SJCRH30 (cell line): Measurements from ENCODE around the gene HMCN2. TPM values are rescaled to one million over a fixed set of nuclear protein-coding genes. Genes with fewer than 3 reads are reported as not detected.

Source experiments
- DNase-seq, 2 experiments: peaks; one replicate each; pipeline ENCODE4 v3.0.0-alpha.2; 2015 to 2020
- H3K27ac ChIP-seq: fragments of 250-450 bp; sonication (Bioruptor Pico); 2 replicates; pipeline ENCODE4 v1.5.1; 2020; ENCODE audit warnings: mild to moderate bottlenecking, moderate library complexity
- H3K27me3 ChIP-seq: fragments of 250-450 bp; sonication (Bioruptor Pico); 2 replicates; pipeline ENCODE4 v1.5.1; 2020; ENCODE audit warnings: mild to moderate bottlenecking, moderate library complexity
- H3K36me3 ChIP-seq: fragments of 250-450 bp; sonication (Bioruptor Pico); 2 replicates; pipeline ENCODE4 v1.5.1; 2020; ENCODE audit warnings: mild to moderate bottlenecking, moderate library complexity
- H3K4me1 ChIP-seq: fragments of 250-450 bp; sonication (Bioruptor Pico); 2 replicates; pipeline ENCODE4 v1.5.1; 2020; ENCODE audit warnings: mild to moderate bottlenecking, moderate library complexity
- H3K4me3 ChIP-seq: fragments of 250-450 bp; sonication (Bioruptor Pico); 2 replicates; pipeline ENCODE4 v1.5.1; 2020; ENCODE audit warnings: mild to moderate bottlenecking, moderate library complexity
- H3K9me3 ChIP-seq: fragments of 250-450 bp; sonication (Bioruptor Pico); replicated peaks from 2 replicates; pipeline ENCODE4 v1.5.1; 2020; ENCODE audit warnings: mild to moderate bottlenecking, moderate library complexity
- total RNA-seq: library from RNA; depleted of rRNA; stranded (reverse); fragments of >200 nt; shearing (Covaris generic); gene quantifications from 2 replicates; pipeline ENCODE4 v1.2.3, GENCODE V29; 2014

HMCN2 gene
- total RNA-seq, 1 experiment from 2014 or later, result 5.6 TPM

DNA sequence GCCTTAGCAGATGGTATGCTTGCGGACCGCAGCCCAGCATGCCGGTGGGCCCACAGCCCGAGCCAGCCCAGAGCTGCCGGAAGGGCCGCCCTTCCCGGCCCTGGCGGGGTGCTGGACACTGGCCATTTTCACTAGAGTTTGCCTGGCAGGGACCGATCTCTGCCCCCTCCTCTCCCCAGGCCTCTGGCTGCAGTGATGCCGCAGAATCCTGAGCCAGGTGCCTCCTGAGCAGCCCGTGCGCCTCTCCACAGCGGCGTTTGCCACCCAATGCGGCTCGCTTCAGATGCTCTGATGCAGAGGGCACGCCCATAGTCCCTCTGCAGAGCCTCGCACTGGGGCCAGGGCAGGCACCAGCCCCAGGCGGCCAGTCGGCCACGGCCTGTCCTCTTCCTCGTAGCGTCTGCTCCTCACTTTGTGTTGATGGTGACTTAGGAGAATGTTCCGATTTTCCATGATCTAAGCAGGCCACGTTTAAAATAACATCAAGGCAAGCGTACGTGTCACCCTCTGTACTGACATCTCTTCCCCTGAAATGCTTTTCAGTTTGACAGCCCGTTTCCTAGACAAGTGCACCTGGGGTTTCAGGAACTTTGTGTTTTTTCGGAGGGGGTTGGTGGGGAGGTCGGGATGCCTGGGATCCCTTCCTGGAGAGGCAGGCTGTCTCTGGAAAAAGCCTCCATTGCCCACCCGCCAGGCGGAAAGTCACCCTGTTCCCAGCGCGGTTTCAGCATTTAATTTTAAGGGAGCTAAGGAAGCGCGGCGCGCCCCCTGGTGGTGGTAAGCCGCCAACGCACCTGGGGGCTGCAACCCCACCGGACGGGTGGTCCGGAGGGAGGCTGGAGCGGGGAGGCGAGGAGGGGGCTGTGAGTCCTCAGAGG, 29.8 kb upstream of the HMCN2 start:
- Histone ChIP-seq H3K27me3 (no peaks in the 10 kb centered on the region), H3K36me3 (peaks cover 25% of the 10 kb centered on the region), H3K9me3 (no peaks in the 10 kb centered on the region), H3K4me3 (no peak overlapping the region), H3K4me1 (peaks cover 41% of the 10 kb centered on the region), H3K27ac (peak overlapping the region; percentile 94)
- DNase-seq, result peak; percentile 86 to 92

DNA sequence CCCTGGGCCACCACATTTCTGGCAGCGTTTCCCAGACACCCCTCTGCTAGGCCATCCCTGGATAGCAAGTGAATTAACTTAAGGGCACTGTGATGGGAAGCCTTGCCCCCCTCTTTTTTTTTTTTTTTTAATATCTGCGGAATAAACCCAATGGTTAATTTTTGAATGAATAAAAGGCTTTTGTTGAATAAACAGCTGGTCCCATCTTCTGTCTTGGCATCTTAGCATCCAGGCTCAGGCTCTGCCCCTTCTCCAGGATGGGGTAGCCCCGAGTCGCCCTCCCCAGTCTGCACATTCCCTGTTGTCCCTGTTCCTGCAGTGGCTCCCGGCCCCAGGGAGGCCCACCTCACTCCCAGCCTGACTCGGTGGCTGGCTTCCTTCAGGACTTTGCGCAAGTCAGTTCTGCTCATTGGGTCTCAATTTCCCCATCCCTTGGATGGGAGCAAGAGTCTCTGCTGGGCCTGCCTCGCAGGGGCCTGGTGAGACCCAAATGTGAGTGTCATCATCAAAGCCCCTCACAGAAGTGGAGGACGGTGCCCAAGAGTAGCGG, 29.0 kb upstream of the HMCN2 start:
- Histone ChIP-seq H3K27me3 (no peaks in the 10 kb centered on the region), H3K9me3 (no peaks in the 10 kb centered on the region), H3K4me3 (no peak overlapping the region), H3K27ac (peak overlapping the region; percentile 94), H3K4me1 (peaks cover 43% of the 10 kb centered on the region), H3K36me3 (peaks cover 20% of the 10 kb centered on the region)
- no peak for DNase-seq

DNA sequence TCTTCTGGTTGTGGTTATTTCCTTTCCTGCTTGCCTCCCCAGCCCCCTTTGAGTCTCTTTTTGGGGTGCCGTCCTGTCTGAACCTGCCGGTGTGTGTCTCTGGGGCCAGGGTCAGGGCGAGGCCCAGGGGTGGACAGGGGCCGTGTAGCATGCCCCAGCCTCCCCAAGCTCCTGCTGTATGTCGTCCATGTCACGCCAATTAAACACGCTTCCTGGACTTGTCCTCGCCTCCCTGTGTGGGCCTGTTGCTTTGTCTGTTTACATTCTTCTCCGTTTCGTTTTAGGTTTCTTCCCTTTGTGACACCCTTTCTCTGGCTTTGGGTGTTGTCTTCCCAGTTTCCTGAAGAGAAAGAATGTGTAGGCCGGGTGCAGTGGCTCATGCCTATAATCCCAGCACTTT, 28.5 kb upstream of the HMCN2 start:
- Histone ChIP-seq H3K9me3 (no peaks in the 10 kb centered on the region), H3K36me3 (peaks cover 16% of the 10 kb centered on the region), H3K27ac (peak overlapping the region; percentile 94), H3K27me3 (no peaks in the 10 kb centered on the region), H3K4me1 (peaks cover 43% of the 10 kb centered on the region), H3K4me3 (no peak overlapping the region)
- DNase-seq, result peak; percentile 98 to 99

DNA sequence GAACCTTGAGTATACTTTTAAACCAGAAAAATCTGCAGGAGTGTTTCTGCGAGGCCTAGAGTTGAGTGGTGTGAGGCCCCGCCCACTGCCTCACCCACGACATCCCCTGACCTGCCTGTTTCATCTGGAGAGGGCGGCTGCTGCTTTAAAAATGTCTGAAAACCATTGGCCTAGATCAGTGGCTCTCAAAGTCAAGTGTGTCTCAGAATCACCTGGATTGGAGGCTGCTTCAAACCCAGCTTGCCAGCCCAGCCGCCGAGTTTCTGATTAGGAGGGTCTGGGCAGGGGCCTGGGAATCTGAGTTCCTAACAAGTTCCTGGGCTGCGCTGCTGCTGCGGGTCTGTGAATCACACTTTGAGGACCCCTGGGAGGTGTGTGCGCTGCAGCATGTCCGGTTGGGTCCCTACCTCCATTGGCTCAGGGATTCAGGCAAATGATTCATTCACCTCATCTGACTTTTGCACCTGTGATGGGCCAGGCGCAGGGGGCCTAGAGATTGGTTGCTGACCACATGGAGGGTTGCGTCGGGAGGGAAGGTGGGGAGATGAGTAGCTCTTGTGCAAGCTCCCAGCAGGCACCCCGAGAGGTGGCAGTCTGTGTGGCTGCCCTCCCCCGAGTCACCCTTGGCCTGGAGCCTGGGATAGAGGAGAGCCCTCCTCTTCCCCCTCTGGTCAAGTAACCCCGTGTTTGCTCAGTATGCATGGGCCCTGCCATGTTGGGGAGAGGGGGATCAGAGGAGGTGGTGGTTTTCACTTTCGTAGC, 27.6 kb upstream of the HMCN2 start:
- Histone ChIP-seq H3K9me3 (no peaks in the 10 kb centered on the region), H3K27me3 (no peaks in the 10 kb centered on the region), H3K4me1 (peaks cover 46% of the 10 kb centered on the region), H3K36me3 (peaks cover 10% of the 10 kb centered on the region), H3K27ac (peak overlapping the region; percentile 94), H3K4me3 (no peak overlapping the region)
- DNase-seq, result no peak

DNA sequence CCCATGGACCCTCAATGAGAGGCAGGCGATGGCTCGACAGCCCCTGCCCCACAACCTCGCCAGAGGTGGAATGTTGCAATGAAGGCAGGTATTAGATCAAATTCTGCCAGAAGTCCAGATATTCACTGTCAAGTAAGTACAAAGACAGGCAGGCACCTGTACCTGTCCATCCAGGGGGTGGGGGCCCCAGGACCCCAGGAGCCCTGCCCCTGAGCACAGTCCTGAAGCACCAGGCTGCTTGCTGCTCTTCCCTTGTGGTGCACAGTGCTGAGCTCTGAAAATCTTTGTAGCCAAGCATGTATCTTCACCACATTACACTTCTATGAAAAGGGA, 26.2 kb upstream of the HMCN2 start:
- Histone ChIP-seq H3K36me3 (peaks cover 8% of the 10 kb centered on the region), H3K27me3 (no peaks in the 10 kb centered on the region), H3K4me1 (peaks cover 47% of the 10 kb centered on the region), H3K9me3 (no peaks in the 10 kb centered on the region), H3K27ac (no peak overlapping the region), H3K4me3 (no peak overlapping the region)
- DNase-seq, result no peak

DNA sequence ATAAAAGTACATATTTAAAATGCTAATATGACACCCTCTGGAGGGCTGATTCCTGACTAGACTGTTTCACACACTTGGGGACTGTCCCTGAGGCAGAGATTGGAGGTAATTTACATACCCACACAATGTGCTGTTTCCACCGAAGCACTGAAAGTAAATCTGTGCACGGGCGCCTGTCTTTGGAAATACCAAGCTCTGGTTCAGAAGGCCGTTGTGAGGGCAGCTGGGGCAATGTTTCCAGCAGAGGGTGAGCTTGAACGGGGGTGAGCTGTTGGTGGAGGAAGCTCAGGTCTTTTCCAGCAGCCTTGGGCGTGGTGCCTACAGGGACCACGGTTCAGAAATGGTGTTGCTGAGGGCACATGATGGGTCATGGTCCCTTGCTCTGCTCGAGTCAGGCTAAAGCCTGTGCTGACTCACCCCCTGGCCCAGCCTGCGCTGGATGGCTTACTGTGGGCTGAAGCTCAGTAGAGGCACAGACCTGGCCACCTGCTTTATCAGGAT, 25.8 kb upstream of the HMCN2 start:
- H3K9me3 ChIP-seq, result no peaks in the 10 kb centered on the region
- peaks cover 4% of the 10 kb centered on the region; the same call in 1 of the 2 replicates for H3K36me3 ChIP-seq
- H3K4me3 ChIP-seq, result no peak overlapping the region
- peak; percentile 51 to 53 for DNase-seq
- H3K27me3 ChIP-seq, result no peaks in the 10 kb centered on the region
- peaks cover 47% of the 10 kb centered on the region for H3K4me1 ChIP-seq
- H3K27ac ChIP-seq, result peak overlapping the region; percentile 8; the same call in 1 of the 2 replicates

DNA sequence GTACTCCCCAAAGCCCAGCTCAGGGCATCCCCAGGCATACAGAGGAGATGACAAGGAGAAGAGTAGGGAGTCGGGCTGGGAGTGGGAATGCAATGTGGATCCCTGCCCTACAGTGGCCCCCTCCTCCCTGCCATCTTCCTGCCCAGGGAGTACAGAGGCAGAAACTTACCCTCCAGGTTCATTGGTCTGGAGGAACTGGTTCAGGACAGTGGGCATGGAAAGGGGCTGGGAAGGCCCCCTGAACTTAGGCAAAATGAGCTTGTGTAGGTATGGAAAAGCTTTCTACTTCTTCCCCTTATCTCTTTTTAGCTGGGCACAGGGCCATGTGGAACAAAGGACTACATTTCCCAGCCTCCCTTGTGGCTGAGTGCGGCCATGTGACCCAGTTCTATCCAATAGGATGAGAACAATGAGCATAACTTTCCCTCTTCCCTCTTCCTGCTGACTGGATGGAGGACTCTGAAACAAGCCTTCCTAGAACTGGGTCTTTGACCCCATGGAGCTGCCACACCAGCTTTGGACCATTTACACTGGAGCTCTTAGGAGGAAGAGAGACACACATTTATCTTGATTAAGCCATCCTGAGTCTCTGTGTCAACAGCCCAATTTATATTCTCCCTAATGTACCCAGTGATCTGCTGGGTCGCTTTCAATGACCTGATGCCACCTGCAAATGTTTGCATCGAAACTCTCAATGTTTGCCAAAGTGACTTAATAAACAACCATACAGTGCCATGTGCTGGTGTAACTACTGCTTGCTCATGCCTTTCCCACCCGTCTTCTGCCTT, 25.0 kb upstream of the HMCN2 start:
- H3K36me3 ChIP-seq, result peaks cover 1% of the 10 kb centered on the region; the same call in 1 of the 2 replicates
- no peak overlapping the region for H3K27ac ChIP-seq
- H3K4me1 ChIP-seq, result peaks cover 46% of the 10 kb centered on the region
- H3K9me3 ChIP-seq, result no peaks in the 10 kb centered on the region
- H3K27me3 ChIP-seq, result no peaks in the 10 kb centered on the region
- H3K4me3 ChIP-seq, result no peak overlapping the region
- peak; percentile 83 to 93 for DNase-seq

DNA sequence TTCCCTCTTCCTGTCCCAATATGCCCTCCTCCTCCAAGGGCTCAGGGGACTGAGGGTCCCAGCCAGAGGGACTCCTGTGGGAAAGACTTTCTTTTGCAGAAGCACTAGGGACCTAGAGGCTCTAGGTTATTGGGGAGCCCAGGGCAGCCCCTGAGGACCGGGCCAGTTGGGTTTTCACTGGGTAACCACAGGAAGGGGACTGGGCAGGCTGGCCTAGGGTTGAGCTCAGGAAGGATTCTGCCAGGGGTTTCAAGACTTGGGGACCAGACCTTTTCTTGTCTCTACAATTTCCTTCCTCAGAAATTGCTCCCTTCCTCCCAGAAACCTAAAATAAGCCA, 24.4 kb upstream of the HMCN2 start:
- no peaks in the 10 kb centered on the region for H3K9me3 ChIP-seq
- H3K36me3 ChIP-seq, result no peaks in the 10 kb centered on the region
- DNase-seq, result no peak
- H3K27me3 ChIP-seq, result no peaks in the 10 kb centered on the region
- H3K4me1 ChIP-seq, result peaks cover 41% of the 10 kb centered on the region
- H3K4me3 ChIP-seq, result no peak overlapping the region
- H3K27ac ChIP-seq, result no peak overlapping the region

DNA sequence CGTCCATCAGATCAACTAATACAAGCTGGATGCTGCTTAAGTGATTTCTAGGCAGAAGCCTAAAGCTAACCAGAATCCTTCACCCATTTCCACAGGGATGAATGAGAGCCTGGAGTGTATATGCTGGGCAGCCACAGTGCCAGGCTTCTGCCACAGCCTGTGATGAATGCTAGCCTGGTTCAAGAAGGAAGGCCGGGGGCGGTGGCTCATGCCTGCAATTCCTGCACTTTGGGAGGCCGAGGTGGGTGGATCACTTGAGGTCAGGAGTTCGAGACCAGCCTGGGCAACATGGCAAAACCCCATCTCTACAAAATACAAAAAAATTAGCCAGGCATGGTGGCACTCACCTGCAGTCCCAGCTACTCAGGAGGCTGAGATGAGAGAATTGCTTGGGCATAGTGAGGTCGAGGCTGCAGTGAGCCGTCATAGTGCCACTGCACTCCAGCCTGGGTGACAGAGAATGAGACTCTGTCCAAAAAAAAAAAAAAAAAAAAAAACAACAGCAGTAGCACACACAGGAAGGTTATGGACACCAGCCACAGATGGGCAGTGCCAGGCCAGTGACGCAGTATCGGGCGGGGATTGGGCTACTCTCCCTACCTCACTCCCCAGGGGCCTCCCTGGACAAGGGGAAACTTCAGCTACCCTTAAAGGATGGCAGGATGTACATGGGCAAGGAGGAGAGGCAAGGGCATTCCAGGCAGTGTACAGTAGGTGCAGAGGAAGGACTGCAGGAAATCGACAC, 23.1 kb upstream of the HMCN2 start:
- DNase-seq, result no peak
- H3K36me3 ChIP-seq, result no peaks in the 10 kb centered on the region
- no peaks in the 10 kb centered on the region for H3K27me3 ChIP-seq
- peak overlapping the region; percentile 29 for H3K4me3 ChIP-seq
- H3K27ac ChIP-seq, result no peak overlapping the region
- H3K9me3 ChIP-seq, result no peaks in the 10 kb centered on the region
- peaks cover 32% of the 10 kb centered on the region for H3K4me1 ChIP-seq

DNA sequence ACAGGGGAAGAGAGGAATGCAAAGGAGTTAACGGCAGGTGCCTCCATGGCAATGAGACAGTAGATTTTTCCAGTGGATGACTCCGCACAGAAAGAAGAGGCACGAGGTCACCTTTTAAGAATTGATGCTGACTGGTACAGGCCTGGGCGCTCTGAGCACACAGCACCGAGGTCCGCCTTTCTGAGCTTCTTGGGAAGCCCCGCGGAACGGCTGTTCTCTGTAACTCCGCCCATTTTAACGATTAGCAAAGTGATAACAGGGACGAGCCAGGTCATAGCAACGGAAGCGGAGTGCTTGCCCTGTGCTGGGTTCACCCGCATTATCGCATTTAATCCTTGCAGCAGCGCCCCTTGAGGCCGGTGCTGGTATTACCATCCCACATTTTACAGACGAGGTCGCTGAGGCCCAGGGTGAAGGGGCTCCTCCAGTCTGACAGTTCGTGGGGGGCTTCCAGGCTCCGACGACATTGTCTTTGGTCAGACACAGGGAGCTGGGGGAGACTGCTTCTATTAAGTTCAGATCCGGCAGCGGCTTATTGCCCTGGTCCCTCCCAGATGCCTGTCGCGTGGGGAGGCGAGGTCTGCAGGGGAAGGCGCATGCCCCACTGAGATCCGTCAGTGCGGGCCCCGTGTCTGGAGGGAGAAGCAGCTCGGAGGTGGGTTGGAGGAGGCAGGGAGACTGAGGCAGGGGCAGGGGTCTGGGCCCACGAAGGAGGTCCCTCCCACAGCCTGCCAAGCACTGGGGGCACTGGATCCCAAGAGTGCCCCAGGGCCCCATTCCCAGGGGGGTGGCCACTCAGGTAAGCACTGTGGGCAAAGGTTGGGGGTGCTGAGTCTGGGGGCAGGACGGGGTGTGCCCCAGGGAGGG, 22.3 kb upstream of the HMCN2 start:
- H3K9me3 ChIP-seq, result no peaks in the 10 kb centered on the region
- H3K4me3 ChIP-seq, result peak overlapping the region; percentile 29
- no peak overlapping the region for H3K27ac ChIP-seq
- no peaks in the 10 kb centered on the region for H3K36me3 ChIP-seq
- no peaks in the 10 kb centered on the region for H3K27me3 ChIP-seq
- H3K4me1 ChIP-seq, result peaks cover 25% of the 10 kb centered on the region
- peak; percentile 78 to 92 for DNase-seq

DNA sequence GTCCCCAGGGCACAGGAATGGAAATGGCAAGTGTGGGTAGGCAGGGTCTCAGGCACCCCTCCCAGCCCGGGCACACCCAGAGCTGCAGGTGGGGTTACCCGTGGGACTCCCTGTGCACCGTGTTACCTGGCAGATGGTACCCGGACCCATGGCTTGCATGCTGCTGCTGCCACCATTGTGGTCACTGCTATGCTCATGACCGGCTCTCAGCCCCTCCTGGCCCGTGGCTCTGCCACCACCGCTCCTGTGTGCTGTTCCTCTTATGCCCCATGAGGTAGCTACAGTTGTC, 21.7 kb upstream of the HMCN2 start:
- Histone ChIP-seq H3K36me3 (no peaks in the 10 kb centered on the region), H3K27me3 (no peaks in the 10 kb centered on the region), H3K9me3 (no peaks in the 10 kb centered on the region), H3K4me3 (no peak overlapping the region), H3K27ac (no peak overlapping the region), H3K4me1 (peaks cover 24% of the 10 kb centered on the region)
- no peak for DNase-seq

DNA sequence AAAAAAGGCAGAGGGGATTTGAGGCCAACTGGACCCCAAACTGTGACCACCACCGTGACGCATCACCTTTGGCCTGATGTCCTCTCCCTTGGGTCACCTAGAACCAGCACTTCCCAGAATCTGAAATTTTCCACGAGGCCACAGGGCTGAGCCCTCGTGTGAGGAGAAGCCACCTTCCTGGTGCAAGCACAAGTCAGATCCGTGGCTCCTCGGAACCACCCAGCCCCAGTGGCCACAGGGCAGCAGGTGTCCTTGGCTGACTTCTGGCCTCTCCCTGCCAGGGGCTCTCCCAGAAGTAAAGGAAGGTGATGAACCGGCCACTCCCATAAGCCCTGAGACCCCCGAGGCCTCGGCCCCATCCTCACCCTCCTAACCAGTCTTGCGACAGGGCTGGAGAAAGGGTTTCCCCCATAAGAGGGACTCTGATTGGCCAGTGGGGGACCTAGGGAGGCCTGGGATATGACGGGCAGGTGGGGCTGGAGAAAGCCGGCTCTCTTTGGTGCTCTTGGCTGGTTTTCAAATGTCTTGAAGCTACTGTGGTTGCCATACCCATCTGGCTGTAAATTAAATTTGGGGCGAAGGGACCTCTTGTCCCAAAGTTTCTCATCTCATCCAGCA, 20.9 kb upstream of the HMCN2 start:
- H3K4me1 ChIP-seq, result peaks cover 18% of the 10 kb centered on the region
- H3K27ac ChIP-seq, result no peak overlapping the region
- H3K9me3 ChIP-seq, result no peaks in the 10 kb centered on the region
- DNase-seq, result peak; percentile 30 to 61
- H3K4me3 ChIP-seq, result no peak overlapping the region
- H3K36me3 ChIP-seq, result no peaks in the 10 kb centered on the region
- no peaks in the 10 kb centered on the region for H3K27me3 ChIP-seq

DNA sequence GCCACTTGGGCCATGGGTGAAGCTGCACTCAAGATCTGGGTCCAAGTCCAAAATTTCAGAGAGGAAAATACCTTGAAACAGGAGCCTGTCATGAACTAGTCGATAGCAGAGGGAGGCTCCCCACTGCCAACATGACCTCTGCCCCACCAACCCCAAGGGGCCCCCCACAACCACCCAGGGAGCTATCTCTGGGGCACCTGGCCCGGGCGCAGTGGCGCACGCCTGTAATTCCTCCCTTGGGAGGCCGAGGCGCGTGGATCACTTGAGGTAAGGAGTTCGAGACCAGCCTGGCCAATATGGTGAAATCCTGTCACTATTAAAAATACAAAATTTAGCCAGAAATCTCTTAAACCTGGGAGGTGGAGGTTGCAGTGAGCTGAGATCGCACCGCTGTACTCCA, 20.1 kb upstream of the HMCN2 start:
- Histone ChIP-seq H3K9me3 (no peaks in the 10 kb centered on the region), H3K4me1 (peaks cover 10% of the 10 kb centered on the region), H3K27me3 (no peaks in the 10 kb centered on the region), H3K27ac (no peak overlapping the region), H3K4me3 (no peak overlapping the region), H3K36me3 (no peaks in the 10 kb centered on the region)
- no peak for DNase-seq
